Measurements from ENCODE around the gene COL19A1.

COL19A1 gene

DNA sequence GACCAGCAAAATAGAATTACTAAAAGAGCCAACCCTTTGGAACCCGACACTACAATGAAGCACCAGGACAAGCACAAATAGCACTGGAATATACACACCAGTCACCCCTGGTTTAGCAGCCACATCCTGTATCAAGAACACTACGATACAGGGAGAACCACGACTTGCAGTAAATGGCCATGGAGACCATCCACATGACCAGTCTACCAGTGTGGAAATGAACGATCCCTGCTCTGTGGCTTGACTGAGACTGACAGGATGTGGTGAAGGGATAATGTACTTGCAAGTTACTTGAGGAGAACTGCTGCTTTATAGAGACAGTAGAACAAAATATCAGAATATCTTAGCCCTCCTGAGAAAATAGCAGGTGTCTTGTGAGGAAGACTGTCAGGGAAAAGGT lies 266.9 kb downstream of the COL19A1 start:
- DNase-seq = no peak

DNA sequence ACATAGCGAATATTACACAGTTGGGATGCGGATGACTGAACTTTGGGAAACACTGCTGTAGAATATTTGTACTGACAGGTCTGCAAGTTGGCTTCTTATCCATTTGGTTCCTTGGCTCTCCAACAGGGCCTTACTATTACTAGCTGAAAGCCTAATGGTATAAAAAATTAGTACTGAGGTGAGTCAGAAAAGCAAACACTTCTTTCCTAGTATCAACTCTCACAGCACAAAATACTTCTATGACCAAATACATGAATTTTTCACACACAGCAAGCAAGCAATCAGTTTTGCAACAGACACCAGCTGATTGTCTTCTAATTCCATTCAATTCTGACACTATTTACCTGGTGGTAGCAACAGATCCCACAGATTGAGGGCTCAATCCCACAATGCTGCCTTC lies 268.2 kb downstream of the COL19A1 start:
- no peak for DNase-seq

DNA sequence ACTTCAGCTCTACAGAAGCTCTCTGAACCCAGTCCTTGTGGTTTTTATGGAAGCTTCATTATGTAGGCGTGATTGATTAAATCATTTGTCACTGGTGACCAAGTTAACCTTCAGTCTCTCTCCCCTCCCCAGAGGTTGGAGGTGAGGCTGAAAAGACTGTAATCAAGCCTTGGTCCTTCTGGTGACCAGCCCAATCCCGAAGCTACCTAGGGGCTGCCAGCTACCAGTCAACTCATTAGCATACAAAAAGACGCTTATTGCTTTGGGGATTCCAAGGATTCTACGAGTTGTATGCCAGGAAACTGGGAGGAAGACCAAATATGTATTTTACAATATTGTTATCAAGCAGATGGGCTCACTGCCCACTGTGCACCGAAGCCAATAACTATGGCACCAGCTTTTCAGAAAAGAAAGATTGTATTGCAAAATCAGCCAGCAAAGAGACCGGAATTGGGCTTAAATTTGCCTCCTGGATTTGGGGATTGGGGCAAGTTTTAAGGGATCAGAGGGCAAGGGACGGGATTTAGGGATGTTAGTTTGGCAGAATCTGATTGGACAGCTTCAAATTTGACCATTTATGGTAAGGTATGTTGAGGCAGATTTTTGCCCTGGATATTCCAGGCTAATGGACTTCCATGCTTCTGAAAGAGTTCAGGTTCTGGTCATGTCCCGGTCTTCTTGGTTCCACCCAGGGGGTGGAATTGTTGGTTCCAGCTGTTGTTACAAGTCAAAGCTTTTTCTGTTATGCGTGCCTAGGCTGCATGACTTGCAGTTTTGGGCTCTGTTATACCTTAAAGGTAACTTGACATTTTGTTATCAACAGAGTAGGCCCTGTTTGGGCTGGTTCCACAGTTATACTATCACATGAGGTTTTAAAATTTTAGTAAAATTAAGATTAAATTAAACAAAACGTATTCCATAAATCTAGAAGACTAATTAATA lies 269.1 kb downstream of the COL19A1 start:
- DNase-seq = no peak

DNA sequence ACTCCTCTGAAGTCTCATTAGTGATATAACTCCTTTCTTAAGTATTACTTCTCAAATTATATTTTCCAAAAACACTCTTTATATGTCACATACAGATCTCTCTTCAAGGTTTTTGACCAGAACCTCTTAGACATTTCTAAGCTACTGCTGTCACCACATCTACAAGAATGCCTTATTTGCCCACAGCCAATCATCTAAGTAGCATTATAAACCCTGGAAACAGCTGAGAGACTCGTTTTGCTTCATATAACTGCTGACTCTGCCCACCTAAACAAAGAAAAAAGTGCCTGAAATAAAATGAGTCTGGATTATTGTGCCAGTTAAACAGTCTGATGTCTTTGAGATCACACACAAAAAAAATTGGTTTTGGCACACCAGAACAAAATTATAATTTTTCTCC lies 270.6 kb downstream of the COL19A1 start:
- no peak for DNase-seq

DNA sequence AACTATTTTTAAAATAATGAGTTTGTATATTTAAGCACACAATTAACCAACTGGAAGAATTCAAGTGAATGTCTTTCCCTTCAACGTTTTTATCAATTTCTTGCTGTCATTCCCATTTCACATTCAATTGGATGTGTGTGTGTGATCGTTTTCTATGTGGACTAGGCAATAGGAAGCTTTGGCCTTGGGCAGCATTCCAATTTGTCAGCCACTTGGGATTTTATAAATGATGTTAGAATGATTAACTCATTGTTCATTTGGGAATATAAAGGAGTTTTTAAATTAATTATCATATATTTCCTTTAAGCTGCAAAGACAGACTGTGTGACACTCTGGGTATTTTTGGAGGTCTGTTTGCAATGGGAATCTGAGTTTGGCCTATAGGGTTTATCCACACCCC lies 274.1 kb downstream of the COL19A1 start:
- no peak for DNase-seq

DNA sequence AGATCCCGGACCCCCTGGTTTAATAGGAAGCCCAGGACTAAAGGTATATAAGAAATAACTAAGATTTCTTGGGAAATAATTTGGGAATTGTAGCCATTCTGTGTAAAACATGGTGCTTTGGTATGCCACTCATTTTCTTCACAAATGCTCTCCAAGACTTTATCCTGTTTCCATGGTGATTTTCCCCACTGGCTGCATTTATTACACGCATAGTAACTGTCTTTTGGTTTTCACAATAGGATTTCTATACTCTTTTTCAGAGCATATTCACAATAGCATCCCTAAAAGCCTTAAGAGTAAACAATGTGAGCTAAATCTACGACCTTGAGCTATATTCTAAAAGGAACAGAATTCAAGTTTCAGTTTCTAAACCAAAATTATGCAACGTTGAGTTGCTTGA lies 275.7 kb downstream of the COL19A1 start:
- no peak for DNase-seq

DNA sequence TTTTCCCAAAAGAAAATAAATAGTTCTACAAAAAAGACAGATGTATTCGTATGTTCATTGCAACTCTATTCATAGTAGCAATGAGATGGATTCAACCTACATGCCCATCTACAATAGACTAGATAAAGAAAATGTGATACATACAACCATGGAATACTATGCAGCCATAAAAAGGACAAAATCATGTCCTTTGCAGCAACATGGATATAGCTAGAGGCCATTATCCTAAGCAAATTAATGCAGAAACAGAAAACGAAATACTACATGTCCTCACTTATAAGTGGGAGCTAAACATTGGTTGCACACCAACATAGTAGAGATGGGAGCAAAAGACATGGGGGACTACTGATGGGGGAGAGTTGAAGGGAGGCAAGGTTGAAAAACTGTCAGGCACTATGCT lies 278.8 kb downstream of the COL19A1 start:
- DNase-seq = no peak

DNA sequence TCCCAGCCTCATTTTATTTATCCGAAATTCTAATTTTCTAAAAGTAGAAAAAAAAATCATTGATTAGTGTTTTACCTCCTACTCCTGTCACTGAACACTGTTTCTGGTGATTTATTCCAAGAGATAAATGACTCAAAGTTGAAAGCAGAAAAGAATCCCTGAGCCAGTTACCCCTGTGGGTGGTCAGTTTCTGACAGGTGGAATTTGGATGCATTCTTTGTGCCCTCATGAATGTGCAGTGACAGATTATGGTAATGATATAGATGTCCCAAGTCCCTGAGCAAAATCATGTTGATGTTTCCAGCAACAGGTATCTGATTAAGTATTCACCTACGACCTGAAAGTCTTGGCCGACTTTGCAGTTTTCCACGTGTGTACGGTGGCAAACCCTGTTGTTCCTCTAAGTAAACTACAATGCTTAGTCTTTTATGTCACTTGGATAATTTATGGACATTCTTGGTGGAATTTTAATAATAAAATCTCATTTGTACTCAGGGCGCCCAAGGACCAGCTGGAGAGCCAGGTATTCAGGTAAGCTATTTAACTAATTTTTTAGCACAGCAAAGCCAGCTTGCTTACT lies 282.9 kb downstream of the COL19A1 start:
- no peak for DNase-seq

DNA sequence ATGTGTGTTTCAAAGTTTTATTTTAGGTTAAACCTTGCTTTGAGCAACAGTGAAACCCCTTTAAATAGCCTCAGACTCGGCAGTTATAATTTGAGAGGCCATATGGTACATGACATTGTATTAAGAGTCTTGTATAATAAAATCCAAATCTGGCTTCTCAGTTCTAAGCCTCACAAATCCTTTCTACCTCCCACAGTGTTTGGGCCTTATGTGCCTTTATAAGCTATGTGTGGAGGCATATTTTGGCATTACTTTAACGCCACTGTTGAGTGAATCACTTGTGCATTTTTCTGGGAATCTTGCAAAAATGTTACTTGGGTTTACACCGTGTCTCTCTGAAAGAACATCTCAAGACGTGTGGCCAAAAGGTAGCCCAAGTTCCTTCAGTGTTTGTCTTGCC lies 284.2 kb downstream of the COL19A1 start:
- no peak for DNase-seq

DNA sequence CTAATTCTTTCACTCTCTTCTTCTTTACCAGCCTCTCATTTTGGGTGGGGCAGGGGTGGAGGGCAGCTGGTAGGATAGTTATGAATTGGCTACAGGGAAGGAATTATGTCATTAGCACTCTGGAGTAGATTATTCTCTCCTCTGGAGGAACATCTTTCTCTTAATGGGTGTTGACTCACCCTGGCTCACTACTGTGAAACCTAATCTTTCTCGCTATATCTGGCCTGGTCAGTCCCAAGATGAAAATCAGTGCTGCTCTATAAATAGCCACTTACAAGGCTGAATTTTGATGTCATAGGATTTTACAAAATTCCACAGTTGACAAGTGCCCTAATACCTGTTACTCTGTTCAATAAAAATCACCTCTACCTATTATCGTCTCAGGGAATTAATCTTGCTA lies 285.3 kb downstream of the COL19A1 start:
- DNase-seq = no peak

DNA sequence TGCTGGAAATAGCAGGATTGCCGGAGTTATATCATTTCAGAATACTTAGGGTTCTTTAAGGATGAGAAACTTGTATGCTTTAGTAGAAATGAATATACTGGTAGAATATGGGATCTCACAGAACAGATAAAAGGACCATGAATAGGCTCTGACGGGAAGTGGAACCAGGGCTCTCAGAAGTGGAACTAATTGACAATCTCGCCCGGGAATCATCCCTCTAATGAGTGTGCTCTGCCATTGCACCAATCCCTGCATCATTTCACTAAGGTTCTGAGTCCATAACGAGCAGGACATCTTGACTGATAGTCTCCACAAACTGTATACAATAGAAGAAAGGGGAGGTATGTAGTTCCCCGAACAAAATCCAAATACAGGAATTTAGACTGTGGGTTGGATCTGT lies 286.4 kb downstream of the COL19A1 start:
- DNase-seq = no peak

DNA sequence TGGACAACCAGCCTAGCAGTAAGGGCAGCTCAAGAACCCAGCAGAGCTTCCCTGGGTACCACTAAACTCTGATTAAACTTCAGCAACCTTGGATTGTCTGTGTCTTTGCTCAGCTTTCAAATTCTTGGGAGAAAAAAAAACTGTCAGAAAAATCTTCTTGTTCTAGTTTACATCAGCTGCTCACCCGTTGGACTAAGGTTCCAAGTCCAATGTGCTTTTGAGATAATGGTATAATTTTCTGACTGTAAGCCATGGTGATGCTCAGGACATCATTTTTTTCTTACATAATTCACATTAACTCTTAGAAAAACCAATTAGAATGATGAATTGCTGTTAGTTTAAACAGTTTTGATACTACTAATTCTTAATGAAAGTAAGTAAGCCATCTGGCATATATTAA lies 290.7 kb downstream of the COL19A1 start:
- DNase-seq = no peak

DNA sequence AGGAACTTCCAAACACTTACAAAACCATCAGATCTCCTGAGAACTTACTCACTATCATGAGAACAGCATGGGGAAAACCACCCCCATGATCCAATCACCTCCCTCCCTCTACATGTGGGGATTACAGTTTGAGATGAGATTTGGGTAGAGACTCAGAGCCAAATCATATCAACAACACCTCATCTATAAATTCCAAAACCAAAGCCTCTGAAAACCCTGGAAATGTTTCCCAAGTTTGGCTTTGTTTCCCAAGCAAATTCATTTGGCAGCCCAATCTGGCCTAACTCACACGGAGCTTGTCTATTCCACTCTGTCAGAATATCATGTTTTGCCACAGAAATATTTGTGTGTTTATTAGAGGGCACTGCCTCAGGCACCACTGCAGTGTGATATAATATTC lies 293.9 kb downstream of the COL19A1 start:
- DNase-seq = no peak

DNA sequence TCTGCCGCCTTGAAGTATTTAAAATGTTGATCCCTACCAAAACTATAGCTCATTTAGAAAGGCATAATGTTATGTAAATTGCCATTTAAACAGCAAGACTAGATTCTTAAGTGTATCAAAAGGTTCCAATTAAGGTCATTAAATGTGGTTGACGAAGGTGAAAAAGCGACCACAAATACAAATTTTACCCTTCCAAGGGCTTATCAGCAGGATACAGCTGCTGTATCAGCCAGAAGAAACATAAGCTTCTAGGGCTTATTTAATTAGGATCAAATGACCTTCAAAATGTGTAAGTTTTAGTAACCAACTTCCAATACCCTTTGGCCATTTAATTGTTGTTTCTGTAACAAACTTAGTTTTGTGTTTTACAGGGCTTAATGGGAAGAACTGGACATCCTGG lies 296.6 kb downstream of the COL19A1 start:
- no peak for DNase-seq

DNA sequence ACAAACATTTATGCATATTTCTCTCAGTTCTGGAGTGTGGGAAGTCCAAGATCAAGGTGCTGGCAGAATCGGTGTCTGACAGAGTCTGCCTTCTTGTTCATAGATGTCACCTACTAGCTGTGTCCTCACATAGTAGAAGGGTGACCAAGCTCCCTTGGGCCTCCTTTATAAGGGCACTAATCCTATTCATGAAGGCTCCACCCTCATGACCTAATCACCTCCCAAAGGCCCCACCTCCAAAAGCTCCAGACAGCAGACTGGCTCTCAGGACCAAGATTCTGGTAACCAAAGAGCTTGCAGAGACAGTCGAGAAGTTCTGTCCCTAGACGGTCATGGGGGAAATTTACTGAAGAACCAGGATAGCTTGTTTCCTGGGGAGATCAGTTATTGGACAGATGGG lies 297.4 kb downstream of the COL19A1 start:
- DNase-seq = no peak

DNA sequence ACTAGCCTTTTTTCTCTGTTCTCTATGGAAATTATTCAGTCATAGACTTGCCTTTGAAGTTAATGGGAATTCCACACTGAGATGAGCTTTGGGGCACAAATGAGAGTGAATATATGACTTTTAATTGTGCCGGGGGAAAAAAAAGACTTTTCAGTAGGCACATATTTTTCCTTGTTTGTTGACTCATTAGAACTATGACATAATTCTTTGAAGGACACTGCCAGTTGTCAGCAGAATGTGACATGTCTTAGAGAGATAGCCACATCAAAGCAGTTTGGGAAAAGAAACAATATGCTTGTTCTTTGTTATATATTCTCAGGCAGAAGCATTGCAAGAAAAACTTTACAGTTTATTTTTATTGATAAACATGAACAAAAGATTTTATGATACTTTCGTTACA lies 298.2 kb downstream of the COL19A1 start:
- no peak for DNase-seq

DNA sequence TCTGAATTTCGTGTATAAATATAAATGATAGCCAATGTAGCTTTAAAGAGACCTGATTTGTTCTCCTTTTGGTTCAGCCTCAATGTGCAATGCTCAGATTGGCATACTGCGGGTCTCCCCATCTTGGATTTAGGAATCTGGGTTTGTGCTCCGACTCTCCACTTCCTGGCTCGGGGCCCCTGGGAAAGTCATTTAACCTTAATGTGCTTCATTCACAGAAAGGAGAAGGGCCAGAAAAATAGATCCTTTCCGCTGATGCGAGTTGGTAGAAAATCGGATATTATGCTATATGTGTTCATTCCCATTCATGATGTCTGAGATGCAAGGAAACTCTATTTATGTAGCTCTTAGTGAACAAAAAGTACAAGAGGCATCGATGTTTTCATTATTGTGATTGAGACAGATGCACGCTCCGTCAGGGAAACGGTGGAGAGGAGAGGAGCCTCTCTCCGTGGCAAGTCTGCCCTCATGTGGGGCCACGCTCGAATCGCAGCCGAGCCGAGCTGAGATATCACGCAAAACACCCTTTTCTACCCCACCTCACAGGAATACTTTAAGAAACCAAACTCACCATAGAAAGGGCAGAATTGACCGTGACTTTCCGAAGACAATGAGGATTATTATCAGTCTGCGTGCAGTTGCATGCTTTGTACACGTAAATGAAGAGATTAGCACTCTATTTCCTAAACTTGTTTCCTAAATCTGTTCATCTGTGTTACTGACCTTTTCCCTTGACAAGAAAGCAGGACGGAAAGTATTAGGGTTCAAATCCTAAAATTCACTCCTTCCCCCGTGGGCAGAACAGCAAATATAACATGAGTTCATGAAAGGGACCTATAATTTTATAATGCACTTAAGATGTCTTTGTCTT lies 300.0 kb downstream of the COL19A1 start:
- no peak for DNase-seq

DNA sequence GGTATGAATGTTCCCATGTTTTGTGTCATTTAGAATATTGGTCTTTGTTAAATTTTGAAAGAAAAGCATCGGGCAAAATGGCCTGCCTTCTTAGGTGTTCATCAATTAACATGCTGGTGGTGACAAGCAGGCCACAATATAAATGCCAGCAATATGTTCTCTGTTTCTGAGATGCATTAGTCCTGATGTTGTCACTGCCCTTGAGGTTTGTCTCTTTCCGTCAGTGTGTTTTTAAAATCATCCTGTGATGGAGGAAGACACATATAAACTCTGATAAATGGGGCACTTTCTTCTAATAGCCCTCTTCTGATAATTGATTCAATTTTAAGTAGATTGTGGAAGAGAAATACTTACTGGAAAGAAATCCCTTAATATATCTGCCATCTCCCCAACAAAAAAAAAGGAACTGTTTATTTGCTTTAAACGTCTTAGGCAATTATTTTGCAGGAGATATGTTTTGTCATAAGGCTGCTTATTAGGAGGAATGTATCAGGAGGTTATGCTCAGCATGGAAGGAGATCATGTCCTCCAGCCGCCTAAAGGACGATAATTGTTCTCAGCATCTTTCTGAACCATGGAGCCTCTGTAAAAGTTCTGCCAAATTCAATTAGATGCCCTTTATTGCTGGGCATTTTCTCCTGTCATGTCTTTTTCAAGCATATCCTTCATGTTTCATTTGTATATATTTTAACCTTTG lies 302.5 kb downstream of the COL19A1 start:
- DNase-seq = no peak

DNA sequence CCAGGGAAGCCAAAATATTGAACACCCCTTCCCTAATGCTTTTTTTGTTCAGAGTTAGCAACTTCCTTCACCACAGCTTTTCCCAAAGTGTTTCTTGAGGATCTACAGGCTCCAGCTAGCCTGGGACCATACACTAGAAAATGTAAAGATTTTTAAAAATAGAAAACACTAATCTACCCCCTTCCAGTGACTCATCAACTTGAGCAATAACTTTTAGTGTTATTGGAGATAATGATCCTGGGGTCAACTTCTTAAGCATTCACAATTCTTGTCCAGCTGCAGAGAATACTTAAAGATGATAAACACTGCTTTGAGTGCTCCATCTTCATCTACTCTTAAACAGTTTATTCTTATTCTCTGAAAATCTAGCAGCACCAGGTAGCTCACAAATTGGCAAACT lies 304.9 kb downstream of the COL19A1 start:
- no peak for DNase-seq

DNA sequence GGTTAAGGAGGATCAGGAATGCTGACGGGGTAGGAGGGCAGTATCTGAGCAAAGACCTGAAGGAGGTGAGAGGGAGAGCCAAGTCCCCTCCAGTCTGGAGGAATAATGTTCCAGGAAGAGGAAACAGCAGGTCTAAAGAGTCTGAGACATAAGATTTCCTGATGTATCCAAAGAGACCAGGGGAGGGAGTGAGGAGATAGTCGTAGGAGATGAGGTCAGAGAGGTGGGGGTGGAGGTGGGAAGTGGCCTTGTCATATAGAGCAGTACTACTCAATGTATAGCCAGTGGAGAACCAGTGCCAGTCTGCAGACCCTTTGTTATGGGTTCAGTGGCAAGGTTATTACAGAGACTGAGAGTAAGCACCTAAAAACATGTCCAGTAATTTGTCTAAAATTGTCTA lies 305.9 kb downstream of the COL19A1 start:
- DNase-seq = no peak

DNA sequence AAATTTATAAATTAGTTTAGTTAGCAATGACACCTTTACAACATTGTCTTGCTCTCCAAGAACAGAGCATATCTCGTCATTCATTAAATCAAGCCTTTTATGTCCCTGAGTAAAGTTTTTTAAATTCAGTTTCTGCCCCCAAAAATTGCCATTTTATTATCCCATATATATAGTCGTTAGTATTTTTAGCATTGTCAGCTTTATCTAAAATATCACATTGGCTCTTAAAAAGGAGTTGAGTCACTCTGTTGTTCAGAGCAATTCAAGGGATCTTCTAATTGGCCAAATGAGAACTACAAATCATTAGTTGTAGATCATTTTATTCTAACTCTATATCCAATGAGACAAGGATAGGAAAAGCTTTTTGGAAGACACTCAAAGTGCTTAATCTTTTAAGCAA lies 309.4 kb downstream of the COL19A1 start:
- no peak for DNase-seq

DNA sequence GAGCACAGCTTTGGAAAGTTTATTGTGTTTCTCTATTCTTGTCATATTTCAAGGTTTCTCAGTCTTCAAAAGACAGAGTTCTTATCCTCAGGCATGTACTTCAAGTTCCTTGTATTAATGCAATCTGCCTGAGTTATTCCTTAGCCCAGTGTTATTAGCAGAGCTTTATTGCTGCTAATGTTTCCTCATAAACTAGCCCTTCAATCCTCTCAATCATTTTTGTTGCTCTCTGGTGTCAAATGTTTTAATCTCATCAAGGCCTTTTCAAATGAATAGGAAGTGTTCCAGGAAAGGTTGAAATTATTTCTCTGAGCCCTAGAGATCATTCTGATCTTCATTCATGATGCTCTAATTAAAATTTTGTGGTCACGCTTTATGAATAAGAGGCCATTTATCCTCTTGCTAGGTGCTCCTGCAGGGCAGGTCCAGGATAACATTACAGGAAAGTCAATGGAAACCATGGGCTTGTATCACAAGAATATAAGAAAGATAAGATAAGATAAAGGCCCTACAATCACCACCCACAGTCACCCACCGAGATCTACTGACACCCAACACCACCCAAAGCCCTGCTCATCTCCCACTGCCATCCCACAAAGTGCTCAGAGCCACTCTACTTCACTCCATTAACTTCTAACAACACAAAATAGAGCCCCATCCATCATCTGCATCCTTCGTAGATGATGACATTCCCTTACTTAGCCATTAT lies 310.6 kb downstream of the COL19A1 start:
- DNase-seq = no peak
